Measurements from ENCODE around the gene NOS3.

NOS3 gene

GRCh38 chr7:150990416-150991186 is at the start of gene NOS3:
NOS3 (plus strand) TSS chr7:150991017; CDS start chr7:150993804, 2,787 bp downstream.
- Mint-ChIP-seq H3K27ac (peak within 1 kb of the TSS; percentile 73), H3K4me1 (peaks cover 37% of the 10 kb centered on the region), H3K36me3 (peaks cover 12% of the 10 kb centered on the region), H3K4me3 (no peak within 1 kb of the TSS), H3K9me3 (peaks cover 11% of the 10 kb centered on the region), H3K27me3 (no peaks in the 10 kb centered on the region)

DNA sequence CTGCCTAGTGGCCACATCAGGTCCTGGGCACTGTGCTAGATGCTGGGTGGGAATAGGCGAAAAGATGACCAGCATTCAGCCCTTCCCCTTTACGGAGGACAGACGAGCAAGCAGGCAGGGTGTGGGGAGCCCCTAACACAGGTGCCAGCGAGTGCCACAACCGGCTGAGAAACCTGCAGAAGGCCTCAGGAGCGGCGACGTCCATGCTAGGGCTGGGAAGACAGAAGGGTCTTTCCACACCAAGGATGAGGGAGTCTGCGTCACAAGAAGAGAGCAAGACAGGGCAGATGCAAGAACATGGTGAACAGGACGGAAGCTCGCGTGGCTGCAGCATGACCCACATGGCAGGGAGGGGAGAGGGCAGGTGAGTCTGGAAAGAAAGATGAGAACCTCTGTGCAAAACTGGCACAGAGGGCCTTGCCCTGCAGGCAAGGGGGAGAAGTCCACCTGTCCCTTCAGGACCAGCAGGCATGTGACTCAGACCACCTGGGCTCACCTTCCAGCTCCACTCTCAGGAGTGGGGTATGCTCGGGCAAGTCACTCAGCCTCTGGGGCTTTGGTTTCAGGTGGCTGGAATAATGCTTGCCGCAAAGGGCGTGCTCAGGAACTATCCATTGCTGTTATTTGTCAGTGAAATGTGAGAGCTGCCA is 49.3 kb upstream of the NOS3 start:
- H3K9me3 Mint-ChIP-seq = no peaks in the 10 kb centered on the region
- peaks cover 45% of the 10 kb centered on the region for H3K4me1 Mint-ChIP-seq
- no peaks in the 10 kb centered on the region for H3K36me3 Mint-ChIP-seq
- H3K27ac Mint-ChIP-seq = no peak overlapping the region
- no peak overlapping the region for H3K4me3 Mint-ChIP-seq
- H3K27me3 Mint-ChIP-seq = no peaks in the 10 kb centered on the region

DNA sequence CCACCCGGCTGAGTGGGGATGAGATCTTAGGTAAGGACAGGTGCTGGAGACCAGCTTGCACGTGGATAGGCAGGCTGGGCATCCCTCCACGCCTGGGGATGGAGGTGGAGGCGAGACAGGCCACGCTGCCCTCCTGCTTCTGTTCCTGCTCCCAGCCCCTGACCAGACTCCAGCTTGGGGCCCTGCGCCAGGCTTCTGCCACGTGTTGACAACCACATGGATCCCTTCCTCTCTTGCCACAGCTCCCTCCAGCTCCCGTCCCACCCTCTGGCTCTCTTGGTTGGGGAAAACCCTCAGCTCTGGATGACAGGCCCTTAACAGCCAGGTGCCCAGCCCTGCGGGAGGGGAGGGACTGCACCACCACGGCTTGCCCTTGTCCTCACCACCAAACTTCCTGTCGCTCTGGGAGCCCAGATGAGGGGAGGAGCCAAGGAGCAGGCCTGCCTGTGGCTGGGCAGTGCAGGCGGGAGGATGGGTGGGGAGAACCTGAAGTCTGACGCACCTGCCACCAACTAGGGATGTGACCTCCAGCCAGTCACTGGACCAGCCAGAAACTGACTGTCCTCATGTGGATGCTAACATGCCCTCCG is 48.7 kb upstream of the NOS3 start:
- Mint-ChIP-seq H3K4me1 (peaks cover 45% of the 10 kb centered on the region), H3K9me3 (no peaks in the 10 kb centered on the region), H3K27ac (no peak overlapping the region), H3K4me3 (no peak overlapping the region), H3K36me3 (no peaks in the 10 kb centered on the region), H3K27me3 (no peaks in the 10 kb centered on the region)

GRCh38 chr7:150942591-150943452 is 48.0 kb upstream of the NOS3 start:
- H3K27me3 Mint-ChIP-seq = no peaks in the 10 kb centered on the region
- peaks cover 41% of the 10 kb centered on the region for H3K4me1 Mint-ChIP-seq
- H3K27ac Mint-ChIP-seq = no peak overlapping the region
- no peaks in the 10 kb centered on the region for H3K9me3 Mint-ChIP-seq
- H3K4me3 Mint-ChIP-seq = no peak overlapping the region
- no peaks in the 10 kb centered on the region for H3K36me3 Mint-ChIP-seq

GRCh38 chr7:150943453-150943814 is 47.4 kb upstream of the NOS3 start:
- H3K27ac Mint-ChIP-seq = peak overlapping the region; percentile 89
- no peaks in the 10 kb centered on the region for H3K9me3 Mint-ChIP-seq
- no peak overlapping the region for H3K4me3 Mint-ChIP-seq
- H3K4me1 Mint-ChIP-seq = peaks cover 34% of the 10 kb centered on the region
- no peaks in the 10 kb centered on the region for H3K27me3 Mint-ChIP-seq
- no peaks in the 10 kb centered on the region for H3K36me3 Mint-ChIP-seq

- Mint-ChIP-seq H3K9me3 (no peaks in the 10 kb centered on the region), H3K4me3 (no peak overlapping the region), H3K36me3 (no peaks in the 10 kb centered on the region), H3K4me1 (peaks cover 27% of the 10 kb centered on the region), H3K27ac (no peak overlapping the region), H3K27me3 (no peaks in the 10 kb centered on the region)
Observed at GRCh38 chr7:150944066-150945042, 46.5 kb upstream of the NOS3 start.

DNA sequence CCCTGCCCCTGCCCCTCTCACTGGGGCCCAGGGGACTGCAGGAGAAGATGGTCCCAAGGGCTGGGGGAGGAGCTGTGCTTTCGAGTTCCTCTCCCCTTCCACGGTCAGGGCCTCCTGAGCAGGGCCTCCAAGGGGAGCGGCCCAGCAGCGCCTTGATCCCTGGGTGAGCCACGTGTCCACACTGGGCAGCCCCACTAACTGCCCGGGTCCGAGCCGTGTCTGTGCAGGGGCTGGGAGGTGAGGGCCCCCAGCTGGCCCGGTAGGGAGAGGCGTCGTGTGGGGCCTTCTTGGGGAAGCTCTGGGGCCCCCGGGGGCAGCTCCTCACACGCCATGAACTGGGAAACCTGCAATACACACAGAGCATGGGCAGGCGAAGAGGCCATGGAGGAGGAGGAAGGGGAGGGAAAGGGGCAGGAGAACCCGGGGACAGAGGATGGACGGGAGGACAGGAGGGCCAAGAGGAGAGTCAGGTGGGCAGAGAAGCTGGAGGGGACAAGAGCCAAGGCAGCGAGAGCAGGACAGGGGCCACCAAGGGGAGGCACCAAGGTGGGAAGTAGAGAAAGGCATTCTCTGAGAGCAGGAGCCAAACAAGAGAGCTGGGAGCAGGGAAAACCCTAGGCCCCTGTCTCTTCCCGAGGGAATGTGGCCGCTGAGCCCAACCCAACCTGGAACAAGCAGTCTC is 45.5 kb upstream of the NOS3 start:
- Mint-ChIP-seq H3K36me3 (no peaks in the 10 kb centered on the region), H3K4me3 (no peak overlapping the region), H3K27ac (no peak overlapping the region), H3K4me1 (peaks cover 25% of the 10 kb centered on the region), H3K9me3 (no peaks in the 10 kb centered on the region), H3K27me3 (no peaks in the 10 kb centered on the region)

- Mint-ChIP-seq H3K9me3 (no peaks in the 10 kb centered on the region), H3K4me1 (peaks cover 25% of the 10 kb centered on the region), H3K36me3 (no peaks in the 10 kb centered on the region), H3K27me3 (no peaks in the 10 kb centered on the region), H3K27ac (no peak overlapping the region), H3K4me3 (no peak overlapping the region)
Observed at GRCh38 chr7:150945853-150946420, 44.9 kb upstream of the NOS3 start.

DNA sequence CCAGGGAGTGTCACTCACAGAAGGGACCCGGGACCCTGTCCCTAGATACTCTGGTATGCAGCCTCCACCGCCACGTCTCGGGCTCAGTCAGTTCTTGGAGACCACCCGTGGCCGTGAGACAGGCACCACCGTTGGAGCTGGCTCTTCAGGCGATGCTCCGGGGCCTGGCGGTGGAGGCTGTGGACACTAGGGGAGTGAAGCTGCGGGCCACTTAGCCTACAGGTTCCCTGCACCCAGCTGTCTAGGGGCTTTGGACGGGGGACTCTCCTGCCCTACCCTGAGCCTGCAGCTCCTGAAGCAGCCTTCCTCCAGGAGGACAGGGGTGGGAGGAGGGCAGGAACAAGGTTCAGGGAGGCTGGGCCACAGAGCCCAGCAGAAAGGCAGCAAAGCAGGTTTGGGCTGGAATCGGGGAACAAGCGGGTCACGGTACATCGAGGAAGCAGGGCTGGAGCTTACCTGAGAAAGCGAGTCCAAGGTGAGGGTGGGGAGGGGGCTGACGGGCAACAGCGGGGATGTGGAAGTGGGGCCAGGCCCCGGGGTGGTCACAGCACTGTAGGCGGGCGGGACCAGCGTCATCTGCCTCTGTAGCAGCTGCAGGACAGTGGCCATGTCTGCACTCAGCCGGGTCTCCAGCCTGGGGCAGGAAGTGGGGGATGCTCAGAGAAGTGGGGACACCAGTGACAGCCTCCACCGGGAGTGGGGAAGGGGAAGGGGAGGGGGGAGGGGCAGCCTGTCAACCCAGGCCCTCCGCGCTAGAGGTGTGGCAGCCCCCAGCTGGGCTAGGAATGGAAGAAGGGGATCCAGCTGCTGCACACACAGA is 44.2 kb upstream of the NOS3 start:
- no peaks in the 10 kb centered on the region for H3K36me3 Mint-ChIP-seq
- H3K27ac Mint-ChIP-seq = no peak overlapping the region
- H3K9me3 Mint-ChIP-seq = no peaks in the 10 kb centered on the region
- no peak overlapping the region for H3K4me3 Mint-ChIP-seq
- no peaks in the 10 kb centered on the region for H3K27me3 Mint-ChIP-seq
- H3K4me1 Mint-ChIP-seq = peaks cover 19% of the 10 kb centered on the region

GRCh38 chr7:150947241-150947745 is 43.5 kb upstream of the NOS3 start:
- no peaks in the 10 kb centered on the region for H3K27me3 Mint-ChIP-seq
- H3K36me3 Mint-ChIP-seq = no peaks in the 10 kb centered on the region
- no peak overlapping the region for H3K4me3 Mint-ChIP-seq
- H3K9me3 Mint-ChIP-seq = no peaks in the 10 kb centered on the region
- H3K4me1 Mint-ChIP-seq = peaks cover 12% of the 10 kb centered on the region
- no peak overlapping the region for H3K27ac Mint-ChIP-seq

DNA sequence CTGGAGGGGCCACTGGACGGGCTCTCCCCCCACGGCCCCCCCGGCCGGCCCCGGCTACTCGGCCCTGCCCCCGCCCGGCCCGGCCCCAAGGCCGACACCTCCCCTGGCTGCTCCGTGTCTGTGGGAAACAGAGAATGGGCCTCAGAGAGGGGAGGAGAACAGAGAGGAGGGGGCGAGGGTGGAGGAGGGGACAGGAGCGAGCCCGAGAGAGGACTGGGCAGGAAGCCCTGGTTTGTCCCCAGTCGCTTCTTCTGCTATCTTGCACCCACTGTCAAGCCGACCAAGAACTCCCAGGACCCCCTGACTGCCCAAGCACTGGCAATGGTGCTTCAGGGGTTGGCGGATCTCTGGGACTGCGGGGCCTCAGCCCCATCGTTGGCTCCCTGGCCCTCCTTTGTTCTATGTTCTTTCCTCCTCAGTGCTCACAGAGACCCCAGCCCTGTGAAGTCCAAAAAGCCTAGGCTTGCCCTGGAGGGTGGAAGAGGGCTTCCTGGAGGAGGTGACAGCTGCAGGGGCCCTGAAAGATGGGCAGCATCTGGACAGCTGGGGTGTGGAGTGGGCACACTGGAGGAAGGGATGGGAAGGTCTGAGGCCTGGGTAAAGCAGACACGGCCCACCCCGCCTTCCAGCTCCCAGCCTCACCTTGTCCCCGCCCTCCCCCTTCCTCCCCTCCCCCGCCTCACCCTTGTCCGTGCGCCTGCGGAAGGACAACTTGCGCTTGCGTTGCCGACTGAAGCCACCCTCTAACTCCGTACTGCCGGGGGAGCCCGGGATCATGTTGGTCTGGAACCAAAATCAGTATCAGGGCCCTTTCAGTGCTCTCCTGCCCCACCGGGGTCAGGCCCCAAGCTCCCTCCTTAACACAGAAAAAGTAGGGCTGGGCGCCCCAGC is 42.8 kb upstream of the NOS3 start:
- H3K4me3 Mint-ChIP-seq = no peak overlapping the region
- H3K27ac Mint-ChIP-seq = no peak overlapping the region
- no peaks in the 10 kb centered on the region for H3K27me3 Mint-ChIP-seq
- no peaks in the 10 kb centered on the region for H3K9me3 Mint-ChIP-seq
- H3K36me3 Mint-ChIP-seq = no peaks in the 10 kb centered on the region
- H3K4me1 Mint-ChIP-seq = peaks cover 6% of the 10 kb centered on the region

DNA sequence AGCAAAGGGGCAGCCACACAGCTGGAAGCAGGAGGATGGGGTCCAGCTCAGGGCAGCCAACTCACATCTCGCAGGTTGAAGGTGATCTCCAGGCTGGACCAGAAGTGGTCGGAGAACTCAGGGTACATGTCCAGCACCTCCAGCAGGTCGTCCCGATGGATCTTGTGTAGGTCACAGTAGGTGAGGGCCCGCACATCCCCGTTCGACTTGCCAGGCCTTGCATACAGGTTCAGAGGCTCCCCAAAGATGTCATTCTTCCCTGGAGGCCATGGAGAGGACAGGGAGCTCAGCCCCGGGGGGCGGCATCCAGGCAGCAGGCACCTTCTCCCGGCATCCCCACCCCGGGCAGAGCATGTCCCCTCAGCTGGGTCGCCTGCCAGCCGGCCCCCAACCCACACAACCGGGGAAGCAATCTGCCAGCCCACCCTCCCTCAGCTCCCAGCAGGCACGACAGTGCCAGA is 42.0 kb upstream of the NOS3 start:
- no peaks in the 10 kb centered on the region for H3K27me3 Mint-ChIP-seq
- H3K4me1 Mint-ChIP-seq = no peaks in the 10 kb centered on the region
- no peaks in the 10 kb centered on the region for H3K36me3 Mint-ChIP-seq
- no peaks in the 10 kb centered on the region for H3K9me3 Mint-ChIP-seq
- no peak overlapping the region for H3K4me3 Mint-ChIP-seq
- H3K27ac Mint-ChIP-seq = no peak overlapping the region

All from activated naive CD4-positive, alpha-beta T cell treated with anti-CD3 and anti-CD28 coated beads, Interleukin-2, amount 50 U/mL, for 24 hours (primary cell).